ENCODE data around the gene PUM2.

The PUM2 gene

DNA sequence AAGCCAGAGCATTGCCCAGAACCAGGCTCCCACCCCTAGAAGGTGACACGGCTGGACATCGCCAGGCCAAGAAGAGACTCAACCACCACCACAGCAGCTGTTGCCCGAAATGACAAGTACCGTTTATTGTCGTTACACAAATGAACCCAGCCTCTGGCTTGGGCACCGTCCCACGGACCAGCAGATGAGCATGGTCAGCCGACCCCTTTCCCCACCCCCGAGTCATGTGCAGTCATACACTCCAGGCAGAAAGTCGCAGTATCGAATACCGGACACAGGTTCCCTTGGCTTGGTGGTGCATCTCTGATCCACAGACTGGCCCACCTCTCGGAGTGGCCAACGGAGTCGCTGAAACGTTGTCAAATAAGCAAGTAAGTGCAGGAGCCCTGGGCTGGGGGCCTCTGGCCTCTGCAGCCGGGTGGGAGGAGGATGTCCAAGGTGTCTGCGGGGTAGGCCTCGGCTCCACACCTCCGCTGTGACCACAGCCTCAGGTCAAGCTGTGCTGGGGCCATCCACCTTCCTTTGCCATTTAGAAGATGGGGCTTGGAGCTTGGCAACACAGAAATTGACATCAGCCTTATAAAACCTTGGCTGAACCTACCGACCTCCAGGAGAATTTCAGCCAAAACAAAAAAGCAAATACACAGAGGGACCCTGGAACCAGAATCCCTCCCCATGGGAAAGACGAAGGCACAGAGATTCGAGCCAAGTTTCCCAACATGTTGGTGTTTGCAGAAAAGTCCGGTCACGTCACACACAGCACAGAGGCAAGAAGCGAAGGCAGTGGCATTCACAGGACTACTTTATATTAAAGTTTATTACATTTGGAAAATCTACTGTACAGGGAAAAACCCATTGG is 149.7 kb downstream of the PUM2 start:
- TF ChIP-seq, protein P1, sequence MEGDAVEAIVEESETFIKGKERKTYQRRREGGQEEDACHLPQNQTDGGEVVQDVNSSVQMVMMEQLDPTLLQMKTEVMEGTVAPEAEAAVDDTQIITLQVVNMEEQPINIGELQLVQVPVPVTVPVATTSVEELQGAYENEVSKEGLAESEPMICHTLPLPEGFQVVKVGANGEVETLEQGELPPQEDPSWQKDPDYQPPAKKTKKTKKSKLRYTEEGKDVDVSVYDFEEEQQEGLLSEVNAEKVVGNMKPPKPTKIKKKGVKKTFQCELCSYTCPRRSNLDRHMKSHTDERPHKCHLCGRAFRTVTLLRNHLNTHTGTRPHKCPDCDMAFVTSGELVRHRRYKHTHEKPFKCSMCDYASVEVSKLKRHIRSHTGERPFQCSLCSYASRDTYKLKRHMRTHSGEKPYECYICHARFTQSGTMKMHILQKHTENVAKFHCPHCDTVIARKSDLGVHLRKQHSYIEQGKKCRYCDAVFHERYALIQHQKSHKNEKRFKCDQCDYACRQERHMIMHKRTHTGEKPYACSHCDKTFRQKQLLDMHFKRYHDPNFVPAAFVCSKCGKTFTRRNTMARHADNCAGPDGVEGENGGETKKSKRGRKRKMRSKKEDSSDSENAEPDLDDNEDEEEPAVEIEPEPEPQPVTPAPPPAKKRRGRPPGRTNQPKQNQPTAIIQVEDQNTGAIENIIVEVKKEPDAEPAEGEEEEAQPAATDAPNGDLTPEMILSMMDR (IDR thresholded peaks at IDR 0.05; ENCODE audit: extremely low read depth, missing control alignments): no peak
- no peak for DNase-seq (ENCODE audit: low spot score)

- TF ChIP-seq, protein P1 (IDR thresholded peaks at IDR 0.05; ENCODE audit: extremely low read depth, missing control alignments): no peak
- DNase-seq (ENCODE audit: low spot score): no peak
Measured at GRCh38 chr2:20199633-20200270, 150.9 kb downstream of the PUM2 start.

- TF ChIP-seq, protein P1 (IDR thresholded peaks at IDR 0.05; ENCODE audit: extremely low read depth, missing control alignments): no peak
- DNase-seq (ENCODE audit: low spot score): no peak
Measured at GRCh38 chr2:20198796-20199632, 151.6 kb downstream of the PUM2 start.
